Fibroblast of skin of right biceps (primary cell): Measurements from ENCODE around the gene SLC22A5.

Experiments used
- DNase-seq: peaks from one replicate; pipeline ENCODE4 v3.0.0-alpha.2; 2013

SLC22A5 gene

GRCh38 chr5:132369474-132370180 lies at the start of gene SLC22A5:
Gene SLC22A5, plus strand, starts transcription at chr5:132369710. Its CDS starts 263 bp downstream, at chr5:132369973.
- peak; percentile 56 for DNase-seq

DNA sequence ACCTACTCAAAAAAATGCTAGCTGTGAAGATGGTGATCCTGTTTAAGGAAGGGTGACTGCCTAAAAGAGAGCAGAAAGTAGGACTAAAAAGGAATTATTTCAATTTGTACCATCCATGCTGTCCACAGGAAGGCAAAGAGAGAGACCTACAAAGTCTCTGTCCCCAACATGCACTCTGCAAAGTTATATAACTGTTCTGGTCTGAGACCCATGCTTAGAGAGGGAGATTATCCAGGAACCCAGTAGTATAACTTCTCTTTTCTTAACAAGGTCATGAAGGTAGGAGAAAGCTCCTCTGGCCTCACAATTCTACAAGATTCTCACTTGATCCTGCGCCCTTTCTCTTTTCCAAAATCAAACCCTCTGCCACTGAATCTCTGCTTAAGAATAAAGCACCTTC lies 49.5 kb upstream of the SLC22A5 start:
- DNase-seq = no peak

- no peak for DNase-seq
Observed at GRCh38 chr5:132321109-132321721, 48.3 kb upstream of the SLC22A5 start.

- no peak for DNase-seq
Observed at GRCh38 chr5:132322266-132322665, 47.2 kb upstream of the SLC22A5 start.

GRCh38 chr5:132323202-132323601 lies 46.3 kb upstream of the SLC22A5 start:
- DNase-seq = no peak

GRCh38 chr5:132325691-132326090 lies 43.8 kb upstream of the SLC22A5 start:
- DNase-seq = no peak

GRCh38 chr5:132327252-132327955 lies 42.1 kb upstream of the SLC22A5 start:
- DNase-seq = peak; percentile 60

DNA sequence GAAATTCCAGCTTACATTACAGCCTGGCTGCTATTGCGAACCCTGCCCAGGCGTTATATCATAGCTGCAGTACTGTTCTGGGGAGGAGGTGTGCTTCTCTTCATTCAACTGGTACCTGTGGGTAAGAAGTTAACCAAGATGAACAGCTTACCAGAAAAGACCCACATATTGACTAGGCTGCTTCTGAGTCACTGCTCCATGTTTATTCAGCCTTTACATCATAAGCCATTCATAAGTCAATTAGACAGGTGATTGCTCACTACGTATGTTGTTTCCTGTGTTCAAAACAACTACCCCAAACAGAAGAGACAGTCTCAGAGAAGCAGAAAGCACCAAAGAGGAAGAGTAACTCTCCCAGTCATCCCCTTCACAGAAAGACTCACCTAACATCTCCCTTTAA lies 34.7 kb upstream of the SLC22A5 start:
- no peak for DNase-seq

GRCh38 chr5:132335402-132335801 lies 34.1 kb upstream of the SLC22A5 start:
- DNase-seq = no peak

DNA sequence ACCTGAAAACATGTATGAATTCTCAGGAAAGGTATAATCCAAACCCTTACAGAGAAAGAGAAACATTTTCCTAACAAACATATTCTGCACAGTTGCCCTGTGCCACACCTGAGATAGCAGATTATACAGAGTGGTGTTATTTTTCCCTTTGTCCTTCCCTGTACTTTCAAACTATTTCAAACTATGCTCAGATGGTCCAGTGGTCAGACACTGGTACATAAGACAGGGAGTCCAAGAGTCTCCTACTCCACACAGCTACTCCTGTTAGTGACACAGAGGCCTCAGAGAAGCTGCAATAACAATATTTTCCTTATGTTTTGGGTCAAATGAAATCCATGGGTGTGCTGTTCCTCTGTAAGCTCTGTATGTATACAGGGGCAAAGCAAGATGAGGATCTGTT lies 30.0 kb upstream of the SLC22A5 start:
- no peak for DNase-seq

- DNase-seq = no peak
Observed at GRCh38 chr5:132342291-132343180, 27.0 kb upstream of the SLC22A5 start.

DNA sequence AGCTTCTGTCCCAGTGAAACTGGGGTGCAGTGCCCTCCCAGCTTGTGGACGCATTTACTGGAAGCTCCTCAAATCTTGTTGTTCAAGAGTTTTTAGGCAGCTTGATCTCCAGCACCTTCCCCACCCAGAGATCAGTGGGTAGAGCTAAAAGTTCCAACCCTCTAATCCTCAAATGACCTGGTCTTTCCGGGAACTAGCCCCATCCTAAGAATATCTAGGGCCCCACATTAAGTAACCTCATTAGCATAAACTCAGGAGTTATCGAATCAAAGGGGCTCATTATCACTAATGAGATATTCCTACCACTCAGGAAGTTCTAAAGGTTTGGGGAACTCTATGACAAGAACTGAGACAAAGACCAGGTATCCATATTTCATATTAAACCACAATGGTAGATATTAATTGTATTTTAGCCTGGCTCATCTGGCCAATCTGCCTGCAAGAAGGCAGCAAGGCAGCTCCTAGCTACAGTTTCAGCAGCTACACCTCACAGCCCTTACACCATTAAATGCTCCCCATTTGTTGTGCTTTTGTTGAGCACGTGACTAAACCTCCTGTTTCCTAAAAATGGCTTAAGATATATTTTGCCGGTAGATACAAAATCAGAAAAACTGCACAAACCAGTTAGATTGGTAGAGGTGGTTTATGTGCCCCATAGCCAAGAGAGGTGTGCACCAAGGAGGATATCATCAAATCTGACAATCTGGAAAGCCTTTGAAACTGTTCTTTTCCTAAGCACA lies 24.6 kb upstream of the SLC22A5 start:
- DNase-seq = no peak

DNA sequence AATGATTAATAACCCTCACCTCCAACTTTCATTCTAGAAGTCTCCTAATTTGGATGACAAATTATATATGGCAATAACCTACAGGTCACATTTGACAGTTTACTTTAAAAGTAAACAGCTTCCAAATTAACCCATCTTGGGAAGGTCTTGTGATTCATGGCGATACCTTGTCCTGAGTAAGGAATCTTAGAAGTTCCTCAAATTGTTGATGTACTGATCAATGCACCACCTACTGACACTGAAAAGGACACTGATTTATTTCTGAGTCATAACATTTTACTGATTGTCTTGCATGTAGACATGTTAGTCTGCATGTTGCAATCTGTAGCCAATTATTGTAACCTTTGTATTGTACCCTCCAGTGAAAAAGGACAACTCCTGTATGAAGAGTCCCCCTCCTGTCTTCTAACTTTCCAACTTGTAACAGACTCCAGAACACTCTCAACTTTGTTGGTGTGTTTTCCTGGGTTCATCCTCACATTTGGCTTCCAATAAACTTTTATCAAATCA lies 16.0 kb upstream of the SLC22A5 start:
- no peak for DNase-seq

GRCh38 chr5:132354381-132355139 lies 14.9 kb upstream of the SLC22A5 start:
- no peak for DNase-seq

- no peak for DNase-seq
Observed at GRCh38 chr5:132355140-132355765, 14.3 kb upstream of the SLC22A5 start.

DNA sequence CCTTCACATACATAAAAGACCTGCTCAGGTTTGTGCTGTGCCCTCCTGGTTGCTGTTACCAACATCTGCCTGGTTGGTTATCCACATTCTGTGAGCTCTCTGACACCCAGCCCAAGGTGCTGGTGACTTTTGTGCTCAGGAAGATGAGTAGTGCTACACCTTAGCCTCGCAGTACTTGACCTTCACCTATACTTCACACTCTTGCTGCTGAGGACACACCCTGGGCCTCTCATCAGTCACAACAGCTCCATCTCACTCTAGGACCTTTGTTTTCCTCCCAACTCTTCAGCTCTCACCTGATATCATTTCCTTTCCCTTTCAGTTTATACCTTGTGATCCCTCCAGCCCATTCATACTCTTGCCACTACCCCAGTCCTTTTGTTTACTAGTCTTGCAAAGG lies 10.7 kb upstream of the SLC22A5 start:
- DNase-seq = no peak

GRCh38 chr5:132362086-132362485 lies 7.4 kb upstream of the SLC22A5 start:
- DNase-seq = no peak

- peak; percentile 88 for DNase-seq
Observed at GRCh38 chr5:132363431-132364112, 5.9 kb upstream of the SLC22A5 start.

- peak; percentile 55 for DNase-seq
Observed at GRCh38 chr5:132364319-132364718, 5.2 kb upstream of the SLC22A5 start.

DNA sequence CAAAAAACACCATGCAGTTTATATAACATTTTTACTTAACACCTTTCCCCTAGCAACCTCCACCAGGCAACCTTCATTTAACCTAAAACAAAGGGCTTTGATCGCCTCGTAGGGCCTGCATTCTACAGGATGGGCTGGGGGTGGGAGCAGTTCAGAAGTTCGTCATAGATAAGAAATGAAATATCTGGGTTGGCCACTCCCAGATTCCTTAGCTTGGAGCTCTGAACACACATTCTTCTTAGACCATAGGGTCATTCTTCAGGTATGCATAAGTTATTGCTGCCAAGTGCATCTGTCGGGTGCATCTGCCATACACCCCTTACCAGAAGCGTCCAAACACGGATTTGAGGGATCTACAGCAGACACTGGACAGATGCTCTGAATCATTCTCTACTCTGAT lies 4.3 kb upstream of the SLC22A5 start:
- DNase-seq = peak; percentile 74
